Prostate gland (tissue), 2 donors: Measurements from ENCODE around the gene KCNK15. TPM values are rescaled to one million over a fixed set of nuclear protein-coding genes. Genes with fewer than 3 reads are reported as not detected.

Experiments used
- DNase-seq: peaks from one replicate; pipeline ENCODE4 v3.0.0-alpha.2; 2019; ENCODE audit warnings: low spot score
- H3K27ac ChIP-seq, 2 donors: fragments of 200-600 bp; sonication (generic); 2 replicates each; pipeline ENCODE4 v1.5.1; 2017 to 2019
- H3K27me3 ChIP-seq: fragments of 200-600 bp; sonication (generic); replicated peaks from 2 replicates; pipeline ENCODE4 v1.5.1; 2019; ENCODE audit not compliant: insufficient read depth
- H3K36me3 ChIP-seq, 2 donors: fragments of 200-600 bp; sonication (generic); 1 replicate in 1 of 2; 2 replicates in 1 of 2; pipeline versions ENCODE4 v1.5.1 to v1.8.1; 2017 to 2019
- H3K4me1 ChIP-seq: fragments of 200-600 bp; sonication (generic); replicated peaks from 2 replicates; pipeline ENCODE4 v1.5.1; 2019
- H3K4me3 ChIP-seq, 2 donors: fragments of 200-600 bp; sonication (generic); 2 replicates each; pipeline ENCODE4 v1.5.1; 2017 to 2019
- H3K9me3 ChIP-seq: fragments of 200-600 bp; sonication (generic); 2 replicates; pipeline ENCODE4 v1.5.1; 2017
- POLR2A ChIP-seq: fragments of 450-650 bp; IDR thresholded peaks from one replicate; pipeline ENCODE4 v1.6.1; 2016; ENCODE audit warnings: antibody characterized with exemption, mild to moderate bottlenecking
- POLR2AphosphoS5 ChIP-seq: sonication (generic); formaldehyde crosslinking; IDR thresholded peaks from one replicate; pipeline ENCODE4 v1.6.1; 2017; ENCODE audit warnings: antibody characterized with exemption
- WGBS: methylation state at CpG from one replicate; pipeline ENCODE4 v1.1.5; 2018; 5-methylcytosine and 5-hydroxymethylcytosine counted together
- intact Hi-C: fragments of 100-400 bp; cut with DNase I; formaldehyde crosslinking; loops from one replicate; pipeline ENCODE4 v1.14.2; 2022
- total RNA-seq, 2 donors: library from RNA; depleted of rRNA; stranded (reverse); fragments of >200 nt; gene quantifications; one replicate each; pipeline ENCODE4 v1.1.0, GENCODE V29; 2016
- TF ChIP-seq, protein P1 (sequence below), 4 experiments: fragments of 200-600 bp in 2 of 4; fragments of 450-650 bp in 2 of 4; sonication (generic) in 2 of 4; IDR thresholded peaks; 1 replicate in 3 of 4; 2 replicates in 1 of 4; pipeline ENCODE4 v1.5.1; 2016 to 2019; ENCODE audit warnings: antibody characterized with exemption in 4 of 4, mild to moderate bottlenecking in 2 of 4, moderate library complexity in 2 of 4

Gene KCNK15
- total RNA-seq, 2 donors from 2014 or later, result 1.5 to 16.1 TPM

DNA sequence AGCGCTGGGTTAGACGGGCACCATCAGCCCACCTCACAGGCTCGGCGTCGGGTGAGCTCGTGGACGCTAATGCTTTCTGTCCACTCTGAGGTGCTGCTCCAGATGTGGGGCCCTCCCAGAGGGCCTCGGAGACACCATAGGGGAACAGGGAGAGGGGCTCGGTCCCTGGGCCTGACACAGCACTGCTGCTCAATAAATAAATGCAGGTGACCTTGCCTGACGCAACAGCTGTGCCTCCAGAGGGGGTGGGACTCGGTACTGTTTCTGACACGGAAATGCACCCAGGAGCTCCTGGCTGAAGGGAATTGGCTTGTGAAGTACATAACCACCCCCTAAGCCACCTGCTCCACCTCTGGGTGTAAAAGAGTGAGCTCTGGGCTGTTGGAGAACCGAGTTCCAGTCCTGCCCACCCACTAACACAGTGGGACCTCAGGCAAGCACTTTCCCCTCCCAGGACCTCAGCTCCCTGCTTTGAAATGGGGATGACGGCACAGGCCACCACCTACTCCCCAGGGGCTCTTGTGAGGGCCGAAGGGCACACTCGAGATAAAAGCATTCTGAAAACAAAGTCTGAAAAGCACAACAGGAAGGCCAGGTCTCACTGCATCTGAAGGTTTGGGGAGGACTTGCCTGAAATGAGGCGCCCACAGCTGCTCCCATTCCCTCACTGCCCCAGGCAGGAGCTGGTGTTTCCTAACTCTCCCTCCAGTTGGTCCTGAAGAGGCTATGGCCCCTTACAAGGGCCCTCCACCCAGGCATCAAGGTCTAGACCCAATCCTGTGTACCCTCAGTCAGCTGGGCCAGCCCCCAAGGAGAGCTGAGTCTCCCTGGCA lies 6.7 kb downstream of the KCNK15 start:
- no peaks in the 10 kb centered on the region for H3K36me3 ChIP-seq
- DNase-seq, result no peak
- no peaks in the 10 kb centered on the region for H3K27me3 ChIP-seq
- no peaks in the 10 kb centered on the region for H3K4me1 ChIP-seq
- H3K4me3 ChIP-seq, result no peak overlapping the region
- no peaks in the 10 kb centered on the region for H3K9me3 ChIP-seq
- TF ChIP-seq, protein P1, sequence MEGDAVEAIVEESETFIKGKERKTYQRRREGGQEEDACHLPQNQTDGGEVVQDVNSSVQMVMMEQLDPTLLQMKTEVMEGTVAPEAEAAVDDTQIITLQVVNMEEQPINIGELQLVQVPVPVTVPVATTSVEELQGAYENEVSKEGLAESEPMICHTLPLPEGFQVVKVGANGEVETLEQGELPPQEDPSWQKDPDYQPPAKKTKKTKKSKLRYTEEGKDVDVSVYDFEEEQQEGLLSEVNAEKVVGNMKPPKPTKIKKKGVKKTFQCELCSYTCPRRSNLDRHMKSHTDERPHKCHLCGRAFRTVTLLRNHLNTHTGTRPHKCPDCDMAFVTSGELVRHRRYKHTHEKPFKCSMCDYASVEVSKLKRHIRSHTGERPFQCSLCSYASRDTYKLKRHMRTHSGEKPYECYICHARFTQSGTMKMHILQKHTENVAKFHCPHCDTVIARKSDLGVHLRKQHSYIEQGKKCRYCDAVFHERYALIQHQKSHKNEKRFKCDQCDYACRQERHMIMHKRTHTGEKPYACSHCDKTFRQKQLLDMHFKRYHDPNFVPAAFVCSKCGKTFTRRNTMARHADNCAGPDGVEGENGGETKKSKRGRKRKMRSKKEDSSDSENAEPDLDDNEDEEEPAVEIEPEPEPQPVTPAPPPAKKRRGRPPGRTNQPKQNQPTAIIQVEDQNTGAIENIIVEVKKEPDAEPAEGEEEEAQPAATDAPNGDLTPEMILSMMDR (IDR thresholded peaks at IDR 0.05), result no peak
- no peak for TF ChIP-seq POLR2AphosphoS5
- no peak for TF ChIP-seq POLR2A
- intact Hi-C loops, result no loop called here
- no peak overlapping the region for H3K27ac ChIP-seq
- WGBS, result 83% methylated on average over 17 of the region's 17 CpGs

DNA sequence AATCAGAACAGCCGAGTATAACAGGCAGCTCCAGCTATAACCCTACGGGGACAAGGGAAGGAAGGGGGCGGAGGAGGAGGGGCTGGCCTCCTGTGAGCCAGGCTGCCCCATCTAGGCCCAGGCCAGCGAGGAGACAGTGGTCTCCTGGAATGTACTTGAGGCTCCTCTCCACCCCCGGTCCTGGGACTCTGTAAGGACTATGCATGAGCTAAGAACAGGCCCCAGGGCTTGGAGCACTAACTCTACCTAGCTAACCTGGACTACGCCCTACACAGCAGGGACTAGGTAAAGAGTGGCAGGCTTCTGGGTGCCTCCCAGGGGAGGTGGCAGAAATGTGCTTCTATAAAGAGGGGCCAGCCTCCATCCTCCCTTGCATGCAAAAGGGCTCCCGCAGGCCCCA lies 8.9 kb downstream of the KCNK15 start:
- 62% methylated on average over 7 of the region's 7 CpGs for WGBS

DNA sequence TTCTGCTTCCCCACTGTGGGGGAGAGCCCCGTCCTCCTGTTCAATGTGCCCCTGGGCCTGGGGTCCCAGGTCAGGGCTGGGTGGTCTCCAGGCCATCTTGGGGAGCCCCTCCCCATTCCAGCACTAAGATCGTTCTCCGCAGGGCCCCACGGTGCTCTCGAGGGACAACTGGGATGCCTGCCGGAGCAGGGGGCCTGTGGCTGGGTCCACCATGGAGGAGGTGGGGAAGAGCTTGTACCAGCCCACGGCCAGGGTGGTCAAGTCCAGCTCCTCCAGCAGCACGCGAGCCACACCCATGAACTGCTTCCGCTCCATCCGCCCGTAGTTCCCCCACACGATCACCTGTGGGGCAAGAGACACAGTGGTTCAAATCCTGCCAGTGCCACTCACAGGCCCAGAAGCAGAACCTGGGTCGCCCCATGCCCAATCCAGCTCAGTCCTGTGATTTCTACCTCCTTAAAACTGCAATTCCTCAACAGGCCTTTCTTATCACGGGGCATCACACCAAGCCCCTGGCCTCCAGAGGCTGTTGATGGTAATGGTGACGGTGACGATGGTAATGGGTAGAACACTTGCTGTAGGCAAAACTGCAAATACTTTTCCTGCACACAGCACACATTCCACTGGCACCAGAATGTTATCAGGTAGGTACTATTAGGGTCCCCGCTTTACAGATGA lies 10.5 kb downstream of the KCNK15 start:
- WGBS, result 90% methylated on average over 18 of the region's 18 CpGs
- Histone ChIP-seq H3K27ac (no peak overlapping the region), H3K36me3 (no peaks in the 10 kb centered on the region), H3K4me3 (no peak overlapping the region), H3K27me3 (no peaks in the 10 kb centered on the region), H3K4me1 (no peaks in the 10 kb centered on the region), H3K9me3 (no peaks in the 10 kb centered on the region)
- TF ChIP-seq, protein P1 (IDR thresholded peaks at IDR 0.05), result no peak
- TF ChIP-seq POLR2A (no peak), POLR2AphosphoS5 (no peak)
- intact Hi-C loops, result no loop called here
- no peak for DNase-seq

More for the DNA sequence above, 8.9 kb downstream of the KCNK15 start:
- TF ChIP-seq, protein P1 (IDR thresholded peaks at IDR 0.05), result no peak
- TF ChIP-seq POLR2AphosphoS5 (no peak), POLR2A (no peak)
- Histone ChIP-seq H3K9me3 (no peaks in the 10 kb centered on the region), H3K4me1 (no peaks in the 10 kb centered on the region), H3K36me3 (no peaks in the 10 kb centered on the region), H3K4me3 (no peak overlapping the region), H3K27me3 (no peaks in the 10 kb centered on the region), H3K27ac (no peak overlapping the region)
- intact Hi-C loops, result no loop called here
- no peak for DNase-seq

DNA sequence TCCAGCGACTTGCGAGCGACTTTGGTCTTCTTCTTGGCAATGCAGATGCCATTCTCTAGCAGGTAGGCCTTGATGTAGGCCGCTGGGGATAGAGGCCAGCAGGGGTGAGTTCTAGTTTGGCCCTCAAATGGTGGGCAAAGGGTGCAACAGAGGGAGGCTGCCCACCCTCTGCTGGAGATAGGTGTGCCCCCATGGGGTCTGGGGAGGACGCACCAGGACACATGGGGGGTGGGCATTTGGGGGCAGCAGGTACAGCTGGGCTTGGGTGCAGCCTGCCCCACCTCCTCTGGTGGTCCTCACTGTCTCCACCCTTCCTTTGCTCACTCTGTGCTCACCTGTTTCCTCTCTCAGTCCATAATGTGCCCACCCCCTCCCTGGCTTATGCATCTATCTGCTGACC lies 11.3 kb downstream of the KCNK15 start:
- H3K4me1 ChIP-seq, result no peaks in the 10 kb centered on the region
- DNase-seq, result no peak
- no peaks in the 10 kb centered on the region for H3K27me3 ChIP-seq
- H3K27ac ChIP-seq, result no peak overlapping the region
- no peaks in the 10 kb centered on the region for H3K36me3 ChIP-seq
- H3K9me3 ChIP-seq, result no peaks in the 10 kb centered on the region
- 97% methylated on average over 5 of the region's 5 CpGs for WGBS
- intact Hi-C loops, result no loop called here
- no peak for TF ChIP-seq POLR2A
- TF ChIP-seq, protein P1 (IDR thresholded peaks at IDR 0.05), result no peak
- no peak for TF ChIP-seq POLR2AphosphoS5
- no peak overlapping the region for H3K4me3 ChIP-seq
